HG03103 (cell line): ENCODE data around the gene RUNDC3A.
"Not testable (repeated sequence)": the region's sequence is repeated elsewhere in the genome, so short reads cannot be mapped to it uniquely, and the experiment has no call there.

Experiments used
- ATAC-seq: cut with Tn5 transposase; IDR thresholded peaks from one replicate; pipeline ENCODE4 v1.9.1; 2021; ENCODE audit warnings: low read depth; ENCODE audit not compliant: unreplicated experiment

The RUNDC3A gene

GRCh38 chr17:44355642-44356099 is 47.3 kb downstream of the RUNDC3A start:
- no peak for ATAC-seq

- ATAC-seq, result no peak
These were observed 47.8 kb downstream of the RUNDC3A start for GRCh38 chr17:44356241-44356640.

GRCh38 chr17:44358066-44358465 is 49.7 kb downstream of the RUNDC3A start:
- no peak for ATAC-seq

GRCh38 chr17:44359006-44359405 is 50.6 kb downstream of the RUNDC3A start:
- no peak for ATAC-seq

- ATAC-seq, result no peak
These were observed 51.2 kb downstream of the RUNDC3A start for GRCh38 chr17:44359458-44360143.

GRCh38 chr17:44360144-44360533 is 51.7 kb downstream of the RUNDC3A start:
- no peak for ATAC-seq

GRCh38 chr17:44360826-44361225 is 52.4 kb downstream of the RUNDC3A start:
- no peak for ATAC-seq

GRCh38 chr17:44361292-44362260 is 53.2 kb downstream of the RUNDC3A start:
- no peak for ATAC-seq

- ATAC-seq, result no peak
These were observed 54.1 kb downstream of the RUNDC3A start for GRCh38 chr17:44362459-44362948.

- ATAC-seq, result no peak
These were observed 54.7 kb downstream of the RUNDC3A start for GRCh38 chr17:44362949-44363612.

GRCh38 chr17:44363613-44364159 is 55.3 kb downstream of the RUNDC3A start, which contains the start of gene FAM171A2:
Gene FAM171A2, minus strand, starts transcription at chr17:44363853. Its CDS starts 139 bp downstream, at chr17:44363714.
- no peak for ATAC-seq

GRCh38 chr17:44365051-44365450 is 56.6 kb downstream of the RUNDC3A start:
- not testable (repeated sequence) for ATAC-seq

- no peak for ATAC-seq
These were observed 59.0 kb downstream of the RUNDC3A start for GRCh38 chr17:44367231-44367979.
